H1 (cell line): ENCODE data around the gene COLEC11. TPM values are rescaled to one million over a fixed set of nuclear protein-coding genes. Genes with fewer than 3 reads are reported as not detected.

ENCODE experiments used
- CTCF ChIA-PET: fragments of 300-600 bp; sonication (Branson Sonifier 250); formaldehyde crosslinking; loops from one replicate; lab custom pipeline; 2021; ENCODE audit not compliant: partially characterized antibody; lab: Charles Lee
- POLR2A ChIA-PET: fragments of 300-600 bp; sonication (Branson Sonifier 250); formaldehyde crosslinking; loops from one replicate; lab custom pipeline; 2021; ENCODE audit warnings: inconsistent platforms; ENCODE audit not compliant: partially characterized antibody; lab: Charles Lee
- DNase-seq, 2 experiments: peaks; one replicate each; pipeline versions ENCODE4 v3.0.0 to v3.0.0-alpha.2; 2010 to 2022; ENCODE audit warnings: low spot score in 2 of 2, low read depth in 1 of 2, mixed read lengths in 1 of 2
- FAIRE-seq: peaks from 2 replicates; lab custom pipeline; 2011; peaks lifted over from hg19 to GRCh38; lab: Jason Lieb, UNC
- H2AFZ ChIP-seq: 2 replicates; pipeline ENCODE4 v1.8.1; 2012; ENCODE audit warnings: low read length, inconsistent platforms
- H2AK5ac ChIP-seq: 2 replicates; pipeline ENCODE4 v1.6.1; 2013; ENCODE audit warnings: low read depth, low read length
- H2BK120ac ChIP-seq: replicated peaks from 2 replicates; pipeline ENCODE3; 2013; ENCODE audit warnings: low read depth, low read length, inconsistent platforms
- H2BK12ac ChIP-seq: 2 replicates; pipeline ENCODE4 v1.6.1; 2013; ENCODE audit warnings: low read depth, low read length
- H2BK15ac ChIP-seq: 2 replicates; pipeline ENCODE4 v1.6.1; 2013; ENCODE audit warnings: low read length
- H2BK20ac ChIP-seq: 2 replicates; pipeline ENCODE4 v1.6.1; 2013; ENCODE audit warnings: low read length
- H2BK5ac ChIP-seq: 2 replicates; pipeline ENCODE4 v1.6.1; 2013; ENCODE audit warnings: low read depth, low read length
- H3K14ac ChIP-seq: 2 replicates; pipeline ENCODE4 v1.6.1; 2013; ENCODE audit warnings: inconsistent platforms; ENCODE audit not compliant: insufficient read length
- H3K18ac ChIP-seq: 2 replicates; pipeline ENCODE4 v1.6.1; 2013; ENCODE audit warnings: low read length; ENCODE audit errors: extremely low read depth
- H3K23ac ChIP-seq: 2 replicates; pipeline ENCODE4 v1.6.1; 2013; ENCODE audit warnings: inconsistent platforms; ENCODE audit not compliant: insufficient read length
- H3K23me2 ChIP-seq: 2 replicates; pipeline ENCODE4 v1.6.1; 2013; ENCODE audit warnings: low read depth, low read length
- H3K27ac ChIP-seq: 2 replicates; pipeline ENCODE4 v1.6.1; 2011; ENCODE audit warnings: low read depth, low read length, inconsistent platforms
- H3K27me3 ChIP-seq, 4 experiments: replicated peaks in 1 of 4; 1 replicate in 1 of 4; 2 replicates in 3 of 4; pipeline versions ENCODE4 v1.6.1 to v1.8.1; 2011 to 2013; ENCODE audit warnings: low read length in 3 of 4, mild to moderate bottlenecking in 3 of 4, inconsistent platforms in 2 of 4, mixed read lengths in 2 of 4, moderate library complexity in 1 of 4; ENCODE audit not compliant: control insufficient read depth in 3 of 4, insufficient read depth in 3 of 4; ENCODE audit errors: extremely low read depth in 1 of 4
- H3K36me3 ChIP-seq, 4 experiments: 2 replicates each; pipeline versions ENCODE4 v1.6.1 to v1.8.1; 2011 to 2013; ENCODE audit warnings: mild to moderate bottlenecking in 4 of 4, low read length in 3 of 4, moderate library complexity in 2 of 4, control low read depth in 1 of 4, inconsistent platforms in 1 of 4; ENCODE audit not compliant: insufficient read depth in 4 of 4, control insufficient read depth in 2 of 4
- H3K4ac ChIP-seq: replicated peaks from 2 replicates; pipeline ENCODE3; 2013; ENCODE audit warnings: low read length, low read depth, mixed read lengths, inconsistent platforms; ENCODE audit not compliant: insufficient read length
- H3K4me1 ChIP-seq, 4 experiments: replicated peaks in 1 of 4; 1 replicate in 1 of 4; 2 replicates in 3 of 4; pipeline versions ENCODE4 v1.6.1 to v1.8.1; 2011 to 2013; ENCODE audit warnings: low read length in 3 of 4, inconsistent platforms in 2 of 4, mixed read lengths in 1 of 4; ENCODE audit not compliant: insufficient read depth in 4 of 4, control insufficient read depth in 3 of 4
- H3K4me2 ChIP-seq, 2 experiments: 2 replicates each; pipeline versions ENCODE4 v1.6.1 to v1.8.1; 2011 to 2013; ENCODE audit warnings: low read depth in 2 of 2, low read length in 2 of 2, control low read depth in 1 of 2, inconsistent platforms in 1 of 2, mild to moderate bottlenecking in 1 of 2; ENCODE audit not compliant: insufficient read depth in 1 of 2
- H3K4me3 ChIP-seq, 4 experiments: fragments of 200-600, 300-600 bp in 1 of 4; sonication (generic), shearing (Covaris generic), sonication (Bioruptor Twin) in 1 of 4; 2 replicates each; pipeline versions ENCODE4 v1.5.1 to v1.8.1; 2011 to 2016; ENCODE audit warnings: low read length in 4 of 4, low read depth in 3 of 4, control low read depth in 2 of 4, inconsistent platforms in 2 of 4, mild to moderate bottlenecking in 2 of 4, mixed read lengths in 1 of 4, moderate library complexity in 1 of 4; ENCODE audit not compliant: insufficient read depth in 2 of 4; ENCODE audit errors: extremely low read depth in 1 of 4
- H3K56ac ChIP-seq: replicated peaks from 2 replicates; pipeline ENCODE3; 2013; ENCODE audit warnings: low read depth, mild to moderate bottlenecking, mixed read lengths, low read length, inconsistent platforms; ENCODE audit not compliant: insufficient read length
- H3K79me1 ChIP-seq: 2 replicates; pipeline ENCODE4 v1.6.1; 2013; ENCODE audit warnings: low read depth, low read length, control low read depth
- H3K79me2 ChIP-seq, 2 experiments: 2 replicates each; pipeline versions ENCODE4 v1.6.1 to v1.8.1; 2012 to 2013; ENCODE audit warnings: low read length in 2 of 2, mild to moderate bottlenecking in 2 of 2, inconsistent platforms in 1 of 2; ENCODE audit not compliant: insufficient read depth in 2 of 2, control insufficient read depth in 1 of 2
- H3K9ac ChIP-seq, 4 experiments: replicated peaks in 1 of 4; 1 replicate in 1 of 4; 2 replicates in 3 of 4; pipeline versions ENCODE4 v1.6.1 to v1.8.1; 2011 to 2013; ENCODE audit warnings: low read depth in 3 of 4, low read length in 3 of 4, control low read depth in 2 of 4, mild to moderate bottlenecking in 2 of 4, moderate library complexity in 2 of 4, inconsistent platforms in 1 of 4; ENCODE audit errors: extremely low read depth in 1 of 4
- H3K9me3 ChIP-seq, 2 experiments: 2 replicates each; pipeline versions ENCODE4 v1.6.1 to v1.8.1; 2012 to 2013; ENCODE audit warnings: mild to moderate bottlenecking in 2 of 2, moderate library complexity in 2 of 2, control low read depth in 1 of 2, inconsistent platforms in 1 of 2, low read depth in 1 of 2, low read length in 1 of 2, mixed read lengths in 1 of 2; ENCODE audit not compliant: insufficient read depth in 2 of 2
- H4K20me1 ChIP-seq, 2 experiments: replicated peaks in 1 of 2; 2 replicates each; pipeline versions ENCODE3 to v1.8.1; 2011 to 2013; ENCODE audit warnings: inconsistent platforms in 2 of 2, low read length in 2 of 2, mild to moderate bottlenecking in 1 of 2; ENCODE audit not compliant: insufficient read depth in 2 of 2, control insufficient read depth in 1 of 2
- H4K5ac ChIP-seq: 2 replicates; pipeline ENCODE4 v1.6.1; 2013; ENCODE audit warnings: low read length, low read depth, mixed read lengths, inconsistent platforms; ENCODE audit not compliant: insufficient read length
- H4K8ac ChIP-seq: 2 replicates; pipeline ENCODE4 v1.8.0; 2013; ENCODE audit warnings: mild to moderate bottlenecking, moderate library complexity, low read length, inconsistent platforms; ENCODE audit not compliant: insufficient read depth; ENCODE audit errors: extremely low read depth
- H4K91ac ChIP-seq: replicated peaks from 2 replicates; pipeline ENCODE3; 2013; ENCODE audit warnings: low read length, mixed read lengths, inconsistent platforms; ENCODE audit not compliant: insufficient read length
- HDAC6 ChIP-seq: IDR thresholded peaks from one replicate; pipeline ENCODE4 v1.7.1; 2012; ENCODE audit warnings: low read depth, mild to moderate bottlenecking, inconsistent platforms, low read length, moderate library complexity
- JUN ChIP-seq: IDR thresholded peaks from 2 replicates; pipeline ENCODE4 v1.6.1; 2011; ENCODE audit warnings: low read depth, mild to moderate bottlenecking, improper control_type of control experiment, low read length
- JUND ChIP-seq: IDR thresholded peaks from 2 replicates; pipeline ENCODE4 v1.6.1; 2011; ENCODE audit warnings: mild to moderate bottlenecking, improper control_type of control experiment, low read length
- KDM1A ChIP-seq: fragments of 200-600, 300-600 bp; sonication (generic); IDR thresholded peaks from 2 replicates; pipeline ENCODE4 v1.7.1; 2016; ENCODE audit warnings: mild to moderate bottlenecking, low read length, borderline replicate concordance
- NRF1 ChIP-seq: IDR thresholded peaks from 2 replicates; pipeline ENCODE4 v1.6.1; 2011; ENCODE audit warnings: mild to moderate bottlenecking, low read depth, low read length, improper control_type of control experiment
- POU5F1 ChIP-seq: IDR thresholded peaks from 2 replicates; pipeline ENCODE4 v1.6.1; 2011; ENCODE audit warnings: low read depth, mild to moderate bottlenecking, low read length, moderate library complexity
- RBBP5 ChIP-seq: IDR thresholded peaks from 2 replicates; pipeline ENCODE4 v1.7.1; 2012; ENCODE audit warnings: low read depth, mild to moderate bottlenecking, inconsistent platforms, low read length, moderate library complexity, borderline replicate concordance
- SUZ12 ChIP-seq: fragments of 200-600 bp; sonication (generic); IDR thresholded peaks from 2 replicates; pipeline ENCODE4 v1.6.1; 2012; ENCODE audit warnings: mild to moderate bottlenecking, inconsistent platforms, low read length, moderate library complexity, mixed read lengths
- TBP ChIP-seq: IDR thresholded peaks from 2 replicates; pipeline ENCODE4 v1.6.1; 2011; ENCODE audit warnings: low read depth, low read length, improper control_type of control experiment
- WGBS, 2 experiments: shearing (Covaris generic) in 1 of 2; methylation state at CpG; one replicate each; pipeline versions ENCODE4 v1.1.6 to v1.1.7; 2013 to 2015; ENCODE audit warnings: low lambda C conversion rate in 2 of 2, mixed read lengths in 2 of 2, inconsistent platforms in 1 of 2, low coverage in 1 of 2, missing lambda C conversion rate in 1 of 2; ENCODE audit not compliant: insufficient replicate concordance in 2 of 2, insufficient coverage in 1 of 2, insufficient read length in 1 of 2; ENCODE audit errors: extremely low coverage in 1 of 2, missing lambda C conversion rate in 1 of 2; 5-methylcytosine and 5-hydroxymethylcytosine counted together
- polyA plus RNA-seq, 7 experiments: library from polyadenylated mRNA; depleted of rRNA in 3 of 7; stranded (reverse) in 5 of 7; unstranded in 2 of 7; fragments of >200 nt in 5 of 7; fragments of 200-250 nt in 2 of 7; gene quantifications; 1 replicate in 5 of 7; 2 replicates in 1 of 7; 4 replicates in 1 of 7; pipeline versions ENCODE4 v1.2.1 to v1.2.3, GENCODE V29; 2011 to 2013; ENCODE audit warnings: missing spikeins in 2 of 7, mixed read lengths in 2 of 7
- total RNA-seq: library from RNA; stranded (reverse); fragmentation: NEBNext Ultra II Directional; extraction: Animal tissue kit (Norgen Biotek cat#: 25700); gene quantifications from 2 replicates; pipeline ENCODE4 v1.2.1, GENCODE V29; 2021
- TF ChIP-seq, protein P1 (sequence below): IDR thresholded peaks from 2 replicates; pipeline ENCODE4 v1.6.1; 2011; ENCODE audit warnings: low read length, improper control_type of control experiment
- TF ChIP-seq, protein P2 (sequence below), 3 experiments: IDR thresholded peaks; 1 replicate in 2 of 3; 2 replicates in 1 of 3; pipeline versions ENCODE4 v1.5.1 to v1.6.1; 2011; ENCODE audit warnings: low read length in 3 of 3, mild to moderate bottlenecking in 3 of 3, inconsistent platforms in 2 of 3, low read depth in 1 of 3, moderate library complexity in 1 of 3; ENCODE audit not compliant: insufficient read depth in 1 of 3; ENCODE audit errors: control extremely low read depth in 1 of 3

The COLEC11 gene
- total and polyA plus RNA-seq, 2 of the 8 experiments (the other 6 are each of a cell fraction or from before 2014, with no cell fraction given): 0.47 to 0.80 TPM

DNA sequence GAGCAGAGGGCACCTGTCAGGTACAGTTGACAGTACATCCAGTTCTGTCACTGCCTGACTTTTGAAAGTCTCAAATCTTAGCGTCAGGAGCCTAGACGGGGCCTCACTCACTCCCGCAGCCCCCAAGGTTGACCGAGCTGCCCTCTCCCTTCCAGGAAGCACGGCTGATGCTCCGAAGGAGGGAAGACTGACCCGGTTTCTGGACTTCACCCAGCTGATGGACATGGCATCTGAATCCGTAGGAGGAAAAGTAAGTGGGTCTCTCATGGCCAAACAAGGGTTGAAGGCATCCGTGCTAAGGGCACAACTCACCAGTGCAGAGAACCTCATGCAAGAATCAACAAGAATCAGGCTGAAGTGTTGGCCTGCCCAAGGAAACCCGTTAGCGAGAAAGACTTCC, 76.0 kb downstream of the COLEC11 start:
- H2BK20ac ChIP-seq: no peak overlapping the region
- FAIRE-seq (no peak), DNase-seq (peak in 1 of 2 experiments; percentile 16)
- H3K9me3 ChIP-seq: no peaks in the 10 kb centered on the region
- no peak overlapping the region for H3K4me2 ChIP-seq
- no peak overlapping the region for H4K91ac ChIP-seq
- H2BK15ac ChIP-seq: no peak overlapping the region
- no peak overlapping the region for H4K5ac ChIP-seq
- no peak overlapping the region for H4K8ac ChIP-seq
- H3K79me1 ChIP-seq: no peaks in the 10 kb centered on the region
- H2BK120ac ChIP-seq: no peak overlapping the region
- H3K79me2 ChIP-seq: no peaks in the 10 kb centered on the region
- H2BK5ac ChIP-seq: no peak overlapping the region
- no peak overlapping the region for H3K18ac ChIP-seq
- POLR2A ChIA-PET: no interaction called here
- H4K20me1 ChIP-seq: no peaks in the 10 kb centered on the region
- H3K4me3 ChIP-seq: no peak overlapping the region
- 78% methylated on average over 11 of the region's 11 CpGs; no CpG with 5 or more reads in 1 of the 2 experiments for WGBS, 2 experiments
- H2AFZ ChIP-seq: no peak overlapping the region
- H3K4ac ChIP-seq: no peak overlapping the region
- no peak overlapping the region for H2AK5ac ChIP-seq
- H3K23me2 ChIP-seq: no peaks in the 10 kb centered on the region; the same call in 1 of the 2 replicates
- no peaks in the 10 kb centered on the region for H3K4me1 ChIP-seq
- no peaks in the 10 kb centered on the region for H3K36me3 ChIP-seq
- CTCF ChIA-PET: interaction anchor here (1.3 kb wide), 1 partner anchor 58 kb away, joined by 5 read pairs; no protein-coding TSS in a partner anchor
- H3K23ac ChIP-seq: no peak overlapping the region
- H3K27ac ChIP-seq: no peak overlapping the region
- no peak overlapping the region for H3K9ac ChIP-seq
- H3K14ac ChIP-seq: no peak overlapping the region
- no peaks in the 10 kb centered on the region for H3K27me3 ChIP-seq
- H2BK12ac ChIP-seq: no peak overlapping the region
- H3K56ac ChIP-seq: no peak overlapping the region
- TF ChIP-seq HDAC6 (no peak), TBP (no peak), JUND (no peak), POU5F1 (no peak), JUN (no peak), NRF1 (no peak), RBBP5 (no peak), SUZ12 (no peak), KDM1A (no peak)
- TF ChIP-seq, protein P1, sequence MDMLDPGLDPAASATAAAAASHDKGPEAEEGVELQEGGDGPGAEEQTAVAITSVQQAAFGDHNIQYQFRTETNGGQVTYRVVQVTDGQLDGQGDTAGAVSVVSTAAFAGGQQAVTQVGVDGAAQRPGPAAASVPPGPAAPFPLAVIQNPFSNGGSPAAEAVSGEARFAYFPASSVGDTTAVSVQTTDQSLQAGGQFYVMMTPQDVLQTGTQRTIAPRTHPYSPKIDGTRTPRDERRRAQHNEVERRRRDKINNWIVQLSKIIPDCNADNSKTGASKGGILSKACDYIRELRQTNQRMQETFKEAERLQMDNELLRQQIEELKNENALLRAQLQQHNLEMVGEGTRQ: no peak
- TF ChIP-seq, protein P2, sequence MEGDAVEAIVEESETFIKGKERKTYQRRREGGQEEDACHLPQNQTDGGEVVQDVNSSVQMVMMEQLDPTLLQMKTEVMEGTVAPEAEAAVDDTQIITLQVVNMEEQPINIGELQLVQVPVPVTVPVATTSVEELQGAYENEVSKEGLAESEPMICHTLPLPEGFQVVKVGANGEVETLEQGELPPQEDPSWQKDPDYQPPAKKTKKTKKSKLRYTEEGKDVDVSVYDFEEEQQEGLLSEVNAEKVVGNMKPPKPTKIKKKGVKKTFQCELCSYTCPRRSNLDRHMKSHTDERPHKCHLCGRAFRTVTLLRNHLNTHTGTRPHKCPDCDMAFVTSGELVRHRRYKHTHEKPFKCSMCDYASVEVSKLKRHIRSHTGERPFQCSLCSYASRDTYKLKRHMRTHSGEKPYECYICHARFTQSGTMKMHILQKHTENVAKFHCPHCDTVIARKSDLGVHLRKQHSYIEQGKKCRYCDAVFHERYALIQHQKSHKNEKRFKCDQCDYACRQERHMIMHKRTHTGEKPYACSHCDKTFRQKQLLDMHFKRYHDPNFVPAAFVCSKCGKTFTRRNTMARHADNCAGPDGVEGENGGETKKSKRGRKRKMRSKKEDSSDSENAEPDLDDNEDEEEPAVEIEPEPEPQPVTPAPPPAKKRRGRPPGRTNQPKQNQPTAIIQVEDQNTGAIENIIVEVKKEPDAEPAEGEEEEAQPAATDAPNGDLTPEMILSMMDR (IDR thresholded peaks at IDR 0.05; ENCODE audit: control extremely low read depth in 1 of 3, insufficient read depth in 1 of 3, low read depth in 1 of 3, low read length in 3 of 3): no peak
